H1 (cell line): ENCODE measurements around the gene CLCC1. TPM values are rescaled to one million over a fixed set of nuclear protein-coding genes. Genes with fewer than 3 reads are reported as not detected.

Experiments used
- CTCF ChIA-PET: fragments of 300-600 bp; sonication (Branson Sonifier 250); formaldehyde crosslinking; loops from one replicate; lab custom pipeline; 2021; ENCODE audit not compliant: partially characterized antibody; lab: Charles Lee
- POLR2A ChIA-PET: fragments of 300-600 bp; sonication (Branson Sonifier 250); formaldehyde crosslinking; loops from one replicate; lab custom pipeline; 2021; ENCODE audit warnings: inconsistent platforms; ENCODE audit not compliant: partially characterized antibody; lab: Charles Lee
- DNase-seq, 2 experiments: peaks; one replicate each; pipeline versions ENCODE4 v3.0.0 to v3.0.0-alpha.2; 2010 to 2022; ENCODE audit warnings: low spot score in 2 of 2, low read depth in 1 of 2, mixed read lengths in 1 of 2
- FAIRE-seq: peaks from 2 replicates; lab custom pipeline; 2011; peaks lifted over from hg19 to GRCh38; lab: Jason Lieb, UNC
- H2AFZ ChIP-seq: 2 replicates; pipeline ENCODE4 v1.8.1; 2012; ENCODE audit warnings: low read length, inconsistent platforms
- H2AK5ac ChIP-seq: 2 replicates; pipeline ENCODE4 v1.6.1; 2013; ENCODE audit warnings: low read depth, low read length
- H2BK120ac ChIP-seq: replicated peaks from 2 replicates; pipeline ENCODE3; 2013; ENCODE audit warnings: low read depth, low read length, inconsistent platforms
- H2BK12ac ChIP-seq: 2 replicates; pipeline ENCODE4 v1.6.1; 2013; ENCODE audit warnings: low read depth, low read length
- H2BK15ac ChIP-seq: 2 replicates; pipeline ENCODE4 v1.6.1; 2013; ENCODE audit warnings: low read length
- H2BK20ac ChIP-seq: 2 replicates; pipeline ENCODE4 v1.6.1; 2013; ENCODE audit warnings: low read length
- H2BK5ac ChIP-seq: 2 replicates; pipeline ENCODE4 v1.6.1; 2013; ENCODE audit warnings: low read depth, low read length
- H3K14ac ChIP-seq: 2 replicates; pipeline ENCODE4 v1.6.1; 2013; ENCODE audit warnings: inconsistent platforms; ENCODE audit not compliant: insufficient read length
- H3K18ac ChIP-seq: 2 replicates; pipeline ENCODE4 v1.6.1; 2013; ENCODE audit warnings: low read length; ENCODE audit errors: extremely low read depth
- H3K23ac ChIP-seq: 2 replicates; pipeline ENCODE4 v1.6.1; 2013; ENCODE audit warnings: inconsistent platforms; ENCODE audit not compliant: insufficient read length
- H3K23me2 ChIP-seq: 2 replicates; pipeline ENCODE4 v1.6.1; 2013; ENCODE audit warnings: low read depth, low read length
- H3K27ac ChIP-seq: 2 replicates; pipeline ENCODE4 v1.6.1; 2011; ENCODE audit warnings: low read depth, low read length, inconsistent platforms
- H3K27me3 ChIP-seq, 4 experiments: replicated peaks in 1 of 4; 1 replicate in 1 of 4; 2 replicates in 3 of 4; pipeline versions ENCODE4 v1.6.1 to v1.8.1; 2011 to 2013; ENCODE audit warnings: low read length in 3 of 4, mild to moderate bottlenecking in 3 of 4, inconsistent platforms in 2 of 4, mixed read lengths in 2 of 4, moderate library complexity in 1 of 4; ENCODE audit not compliant: control insufficient read depth in 3 of 4, insufficient read depth in 3 of 4; ENCODE audit errors: extremely low read depth in 1 of 4
- H3K36me3 ChIP-seq, 4 experiments: 2 replicates each; pipeline versions ENCODE4 v1.6.1 to v1.8.1; 2011 to 2013; ENCODE audit warnings: mild to moderate bottlenecking in 4 of 4, low read length in 3 of 4, moderate library complexity in 2 of 4, control low read depth in 1 of 4, inconsistent platforms in 1 of 4; ENCODE audit not compliant: insufficient read depth in 4 of 4, control insufficient read depth in 2 of 4
- H3K4ac ChIP-seq: replicated peaks from 2 replicates; pipeline ENCODE3; 2013; ENCODE audit warnings: low read length, low read depth, mixed read lengths, inconsistent platforms; ENCODE audit not compliant: insufficient read length
- H3K4me1 ChIP-seq, 4 experiments: replicated peaks in 1 of 4; 1 replicate in 1 of 4; 2 replicates in 3 of 4; pipeline versions ENCODE4 v1.6.1 to v1.8.1; 2011 to 2013; ENCODE audit warnings: low read length in 3 of 4, inconsistent platforms in 2 of 4, mixed read lengths in 1 of 4; ENCODE audit not compliant: insufficient read depth in 4 of 4, control insufficient read depth in 3 of 4
- H3K4me2 ChIP-seq, 2 experiments: 2 replicates each; pipeline versions ENCODE4 v1.6.1 to v1.8.1; 2011 to 2013; ENCODE audit warnings: low read depth in 2 of 2, low read length in 2 of 2, control low read depth in 1 of 2, inconsistent platforms in 1 of 2, mild to moderate bottlenecking in 1 of 2; ENCODE audit not compliant: insufficient read depth in 1 of 2
- H3K4me3 ChIP-seq, 4 experiments: fragments of 200-600, 300-600 bp in 1 of 4; sonication (generic), shearing (Covaris generic), sonication (Bioruptor Twin) in 1 of 4; 2 replicates each; pipeline versions ENCODE4 v1.5.1 to v1.8.1; 2011 to 2016; ENCODE audit warnings: low read length in 4 of 4, low read depth in 3 of 4, control low read depth in 2 of 4, inconsistent platforms in 2 of 4, mild to moderate bottlenecking in 2 of 4, mixed read lengths in 1 of 4, moderate library complexity in 1 of 4; ENCODE audit not compliant: insufficient read depth in 2 of 4; ENCODE audit errors: extremely low read depth in 1 of 4
- H3K56ac ChIP-seq: replicated peaks from 2 replicates; pipeline ENCODE3; 2013; ENCODE audit warnings: low read depth, mild to moderate bottlenecking, mixed read lengths, low read length, inconsistent platforms; ENCODE audit not compliant: insufficient read length
- H3K79me1 ChIP-seq: 2 replicates; pipeline ENCODE4 v1.6.1; 2013; ENCODE audit warnings: low read depth, low read length, control low read depth
- H3K79me2 ChIP-seq, 2 experiments: 2 replicates each; pipeline versions ENCODE4 v1.6.1 to v1.8.1; 2012 to 2013; ENCODE audit warnings: low read length in 2 of 2, mild to moderate bottlenecking in 2 of 2, inconsistent platforms in 1 of 2; ENCODE audit not compliant: insufficient read depth in 2 of 2, control insufficient read depth in 1 of 2
- H3K9ac ChIP-seq, 4 experiments: replicated peaks in 1 of 4; 1 replicate in 1 of 4; 2 replicates in 3 of 4; pipeline versions ENCODE4 v1.6.1 to v1.8.1; 2011 to 2013; ENCODE audit warnings: low read depth in 3 of 4, low read length in 3 of 4, control low read depth in 2 of 4, mild to moderate bottlenecking in 2 of 4, moderate library complexity in 2 of 4, inconsistent platforms in 1 of 4; ENCODE audit errors: extremely low read depth in 1 of 4
- H3K9me3 ChIP-seq, 2 experiments: 2 replicates each; pipeline versions ENCODE4 v1.6.1 to v1.8.1; 2012 to 2013; ENCODE audit warnings: mild to moderate bottlenecking in 2 of 2, moderate library complexity in 2 of 2, control low read depth in 1 of 2, inconsistent platforms in 1 of 2, low read depth in 1 of 2, low read length in 1 of 2, mixed read lengths in 1 of 2; ENCODE audit not compliant: insufficient read depth in 2 of 2
- H4K20me1 ChIP-seq, 2 experiments: replicated peaks in 1 of 2; 2 replicates each; pipeline versions ENCODE3 to v1.8.1; 2011 to 2013; ENCODE audit warnings: inconsistent platforms in 2 of 2, low read length in 2 of 2, mild to moderate bottlenecking in 1 of 2; ENCODE audit not compliant: insufficient read depth in 2 of 2, control insufficient read depth in 1 of 2
- H4K5ac ChIP-seq: 2 replicates; pipeline ENCODE4 v1.6.1; 2013; ENCODE audit warnings: low read length, low read depth, mixed read lengths, inconsistent platforms; ENCODE audit not compliant: insufficient read length
- H4K8ac ChIP-seq: 2 replicates; pipeline ENCODE4 v1.8.0; 2013; ENCODE audit warnings: mild to moderate bottlenecking, moderate library complexity, low read length, inconsistent platforms; ENCODE audit not compliant: insufficient read depth; ENCODE audit errors: extremely low read depth
- H4K91ac ChIP-seq: replicated peaks from 2 replicates; pipeline ENCODE3; 2013; ENCODE audit warnings: low read length, mixed read lengths, inconsistent platforms; ENCODE audit not compliant: insufficient read length
- CBX5 ChIP-seq: fragments of 300-800, 300-1000 bp; sonication (generic); IDR thresholded peaks from 2 replicates; pipeline ENCODE4 v1.7.1; 2016; ENCODE audit warnings: antibody characterized with exemption, low read length, low read depth
- CHD2 ChIP-seq: IDR thresholded peaks from 2 replicates; pipeline ENCODE4 v1.6.1; 2012; ENCODE audit warnings: low read length, improper control_type of control experiment
- E2F6 ChIP-seq: IDR thresholded peaks from 2 replicates; pipeline ENCODE4 v1.6.1; 2012; ENCODE audit warnings: inconsistent platforms
- EP300 ChIP-seq, 2 experiments: IDR thresholded peaks; 1 replicate in 1 of 2; 2 replicates in 1 of 2; pipeline ENCODE4 v1.6.1; 2011 to 2012; ENCODE audit warnings: low read depth in 2 of 2, low read length in 2 of 2, mild to moderate bottlenecking in 2 of 2, borderline replicate concordance in 1 of 2, inconsistent platforms in 1 of 2, moderate library complexity in 1 of 2
- HDAC2 ChIP-seq, 2 experiments: fragments of 300-600 bp in 1 of 2; sonication (generic) in 1 of 2; IDR thresholded peaks; 2 replicates each; pipeline ENCODE4 v1.6.1; 2011 to 2012; ENCODE audit warnings: low read depth in 2 of 2, low read length in 2 of 2, mild to moderate bottlenecking in 2 of 2, moderate library complexity in 2 of 2, borderline replicate concordance in 1 of 2, inconsistent platforms in 1 of 2
- JUND ChIP-seq: IDR thresholded peaks from 2 replicates; pipeline ENCODE4 v1.6.1; 2011; ENCODE audit warnings: mild to moderate bottlenecking, improper control_type of control experiment, low read length
- NANOG ChIP-seq: IDR thresholded peaks from 2 replicates; pipeline ENCODE4 v1.6.1; 2011; ENCODE audit warnings: low read length, low read depth, mild to moderate bottlenecking, inconsistent platforms; ENCODE audit not compliant: insufficient read depth, poor library complexity, severe bottlenecking
- PHF8 ChIP-seq: fragments of 200-600 bp; sonication (generic); conservative IDR thresholded peaks from 2 replicates; pipeline ENCODE4 v1.7.1; 2012; ENCODE audit warnings: low read depth, mild to moderate bottlenecking, inconsistent platforms, low read length, moderate library complexity
- SIX5 ChIP-seq: IDR thresholded peaks from 2 replicates; pipeline ENCODE4 v1.6.1; 2011; ENCODE audit warnings: mild to moderate bottlenecking, low read depth, low read length
- TAF7 ChIP-seq: optimal IDR thresholded peaks from 2 replicates; pipeline ENCODE3; 2011; ENCODE audit warnings: low read depth, mild to moderate bottlenecking, inconsistent platforms, low read length, moderate library complexity, borderline replicate concordance
- TCF12 ChIP-seq: IDR thresholded peaks from 2 replicates; pipeline ENCODE4 v1.6.1; 2011; ENCODE audit warnings: low read depth, mild to moderate bottlenecking, low read length
- WGBS, 2 experiments: shearing (Covaris generic) in 1 of 2; methylation state at CpG; one replicate each; pipeline versions ENCODE4 v1.1.6 to v1.1.7; 2013 to 2015; ENCODE audit warnings: low lambda C conversion rate in 2 of 2, mixed read lengths in 2 of 2, inconsistent platforms in 1 of 2, low coverage in 1 of 2, missing lambda C conversion rate in 1 of 2; ENCODE audit not compliant: insufficient replicate concordance in 2 of 2, insufficient coverage in 1 of 2, insufficient read length in 1 of 2; ENCODE audit errors: extremely low coverage in 1 of 2, missing lambda C conversion rate in 1 of 2; 5-methylcytosine and 5-hydroxymethylcytosine counted together
- polyA plus RNA-seq, 7 experiments: library from polyadenylated mRNA; depleted of rRNA in 3 of 7; stranded (reverse) in 5 of 7; unstranded in 2 of 7; fragments of >200 nt in 5 of 7; fragments of 200-250 nt in 2 of 7; gene quantifications; 1 replicate in 5 of 7; 2 replicates in 1 of 7; 4 replicates in 1 of 7; pipeline versions ENCODE4 v1.2.1 to v1.2.3, GENCODE V29; 2011 to 2013; ENCODE audit warnings: missing spikeins in 2 of 7, mixed read lengths in 2 of 7
- total RNA-seq: library from RNA; stranded (reverse); fragmentation: NEBNext Ultra II Directional; extraction: Animal tissue kit (Norgen Biotek cat#: 25700); gene quantifications from 2 replicates; pipeline ENCODE4 v1.2.1, GENCODE V29; 2021

Gene CLCC1
- total and polyA plus RNA-seq, 2 of the 8 experiments (the other 6 are each of a cell fraction or from before 2014, with no cell fraction given): 8.1 to 23.8 TPM

- no peak overlapping the region for H3K56ac ChIP-seq
- no peaks in the 10 kb centered on the region for H3K79me2 ChIP-seq
- H2BK5ac ChIP-seq: no peak overlapping the region
- H3K79me1 ChIP-seq: no peaks in the 10 kb centered on the region
- no peaks in the 10 kb centered on the region for H3K23me2 ChIP-seq
- H3K27ac ChIP-seq: no peak overlapping the region
- H3K4me1 ChIP-seq: peaks cover 0 to 3% (median 0%) of the 10 kb centered on the region in 4 experiments; a peak in 1 of 7 replicates
- H2BK15ac ChIP-seq: no peak overlapping the region
- H3K27me3 ChIP-seq: no peaks in the 10 kb centered on the region
- no peak overlapping the region for H2BK20ac ChIP-seq
- no peak overlapping the region for H4K8ac ChIP-seq
- H3K4me2 ChIP-seq: no peak overlapping the region
- no peaks in the 10 kb centered on the region for H3K9me3 ChIP-seq
- no peak overlapping the region for H2AFZ ChIP-seq
- no peaks in the 10 kb centered on the region for H4K20me1 ChIP-seq
- no peak overlapping the region for H4K5ac ChIP-seq
- H2BK12ac ChIP-seq: no peak overlapping the region
- H3K4ac ChIP-seq: no peak overlapping the region
- no peak overlapping the region for H3K23ac ChIP-seq
- H2AK5ac ChIP-seq: no peak overlapping the region
- H3K4me3 ChIP-seq: no peak overlapping the region
- DNase-seq (no peak), FAIRE-seq (no peak)
- H3K14ac ChIP-seq: no peak overlapping the region
- WGBS, 2 experiments: 94% methylated on average over 1 of the region's 1 CpG; no CpG with 5 or more reads in 1 of the 2 experiments
- no peak overlapping the region for H2BK120ac ChIP-seq
- H4K91ac ChIP-seq: no peak overlapping the region
- peaks cover 0 to 3% (median 0%) of the 10 kb centered on the region in 4 experiments; a peak in 1 of 8 replicates for H3K36me3 ChIP-seq
- CTCF ChIA-PET: no interaction called here
- no peak for TF ChIP-seq SIX5
- TF ChIP-seq E2F6: no peak
- no peak for TF ChIP-seq TCF12
- TF ChIP-seq NANOG: no peak
- no peak for TF ChIP-seq CHD2
- no peak for TF ChIP-seq JUND
- no peak for TF ChIP-seq PHF8
- no peak for TF ChIP-seq EP300 (IDR thresholded peaks at IDR 0.05; ENCODE audit: borderline replicate concordance in 1 of 2, low read depth in 2 of 2, low read length in 2 of 2)
- TF ChIP-seq TAF7: no peak
- no peak for TF ChIP-seq CBX5
- no peak for TF ChIP-seq HDAC2 (IDR thresholded peaks at IDR 0.05; ENCODE audit: borderline replicate concordance in 1 of 2, low read depth in 2 of 2, low read length in 2 of 2)
- H3K9ac ChIP-seq: no peak overlapping the region
- POLR2A ChIA-PET: no interaction called here
- no peak overlapping the region for H3K18ac ChIP-seq
These were observed 9.7 kb upstream of the CLCC1 start for GRCh38 chr1:108972951-108973350.
